SK-N-SH treated with all-trans-retinoic acid at 6 μM for 48 hours (cell line): Measurements from ENCODE around the gene KBTBD12.
"Not testable (repeated sequence)": the region's sequence is repeated elsewhere in the genome, so short reads cannot be mapped to it uniquely, and the experiment has no call there.

Source experiments
- ARNTL ChIP-seq: fragments of 450-650 bp; formaldehyde crosslinking; IDR thresholded peaks from 2 replicates; pipeline ENCODE4 v1.5.0; 2020; ENCODE audit warnings: low read depth, mild to moderate bottlenecking, moderate library complexity, borderline replicate concordance
- CSDC2 ChIP-seq: fragments of 250-450 bp; sonication (Bioruptor Pico); IDR thresholded peaks from 2 replicates; pipeline ENCODE4 v1.5.0; 2020; ENCODE audit warnings: mild to moderate bottlenecking, moderate library complexity
- ESRRG ChIP-seq: fragments of 250-450 bp; sonication (Bioruptor Pico); IDR thresholded peaks from 2 replicates; pipeline ENCODE4 v1.6.1; 2021; ENCODE audit warnings: mild to moderate bottlenecking
- ISL1 ChIP-seq: fragments of 250-450 bp; sonication (Bioruptor Pico); IDR thresholded peaks from 2 replicates; pipeline ENCODE4 v2.1.2; 2022; ENCODE audit warnings: mild to moderate bottlenecking, moderate library complexity
- PPARA ChIP-seq: fragments of 250-450 bp; sonication (Bioruptor Pico); IDR thresholded peaks from 2 replicates; pipeline ENCODE4 v1.5.0; 2020; ENCODE audit warnings: mild to moderate bottlenecking, borderline replicate concordance
- RARB ChIP-seq: fragments of 250-450 bp; sonication (Bioruptor Pico); IDR thresholded peaks from 2 replicates; pipeline ENCODE4 v1.8.0; 2021; ENCODE audit warnings: mild to moderate bottlenecking, moderate library complexity
- SNAI2 ChIP-seq: fragments of 250-450 bp; sonication (Bioruptor Pico); IDR thresholded peaks from 2 replicates; pipeline ENCODE4 v1.5.0; 2020; ENCODE audit warnings: mild to moderate bottlenecking, moderate library complexity
- ZFP3 ChIP-seq: fragments of 250-450 bp; sonication (Bioruptor Pico); IDR thresholded peaks from 2 replicates; pipeline ENCODE4 v1.5.0; 2020; ENCODE audit warnings: mild to moderate bottlenecking, moderate library complexity
- ZFP30 ChIP-seq: fragments of 450-650 bp; formaldehyde crosslinking; IDR thresholded peaks from 2 replicates; pipeline ENCODE4 v1.5.0; 2022; ENCODE audit warnings: mild to moderate bottlenecking, moderate library complexity
- ZNF8 ChIP-seq: fragments of 450-650 bp; formaldehyde crosslinking; IDR thresholded peaks from 2 replicates; pipeline ENCODE4 v1.5.0; 2020; ENCODE audit warnings: mild to moderate bottlenecking, moderate library complexity
- TF ChIP-seq, protein P1 (sequence below): fragments of 250-450 bp; sonication (Bioruptor Pico); IDR thresholded peaks from 2 replicates; pipeline ENCODE4 v1.5.1; 2021; ENCODE audit warnings: mild to moderate bottlenecking, moderate library complexity
- TF ChIP-seq, protein P2 (sequence below): fragments of 250-450 bp; sonication (Bioruptor Pico); IDR thresholded peaks from 2 replicates; pipeline ENCODE4 v1.5.0; 2020; ENCODE audit warnings: mild to moderate bottlenecking, moderate library complexity
- TF ChIP-seq, protein P3 (sequence below): fragments of 250-450 bp; sonication (Bioruptor Pico); IDR thresholded peaks from 2 replicates; pipeline ENCODE4 v1.8.0; 2020; ENCODE audit warnings: mild to moderate bottlenecking, moderate library complexity, borderline replicate concordance
- TF ChIP-seq, protein P4 (sequence below): fragments of 250-450 bp; sonication (Bioruptor Pico); IDR thresholded peaks from 2 replicates; pipeline ENCODE4 v1.8.0; 2021; ENCODE audit warnings: low read depth, mild to moderate bottlenecking, moderate library complexity, borderline replicate concordance

DNA sequence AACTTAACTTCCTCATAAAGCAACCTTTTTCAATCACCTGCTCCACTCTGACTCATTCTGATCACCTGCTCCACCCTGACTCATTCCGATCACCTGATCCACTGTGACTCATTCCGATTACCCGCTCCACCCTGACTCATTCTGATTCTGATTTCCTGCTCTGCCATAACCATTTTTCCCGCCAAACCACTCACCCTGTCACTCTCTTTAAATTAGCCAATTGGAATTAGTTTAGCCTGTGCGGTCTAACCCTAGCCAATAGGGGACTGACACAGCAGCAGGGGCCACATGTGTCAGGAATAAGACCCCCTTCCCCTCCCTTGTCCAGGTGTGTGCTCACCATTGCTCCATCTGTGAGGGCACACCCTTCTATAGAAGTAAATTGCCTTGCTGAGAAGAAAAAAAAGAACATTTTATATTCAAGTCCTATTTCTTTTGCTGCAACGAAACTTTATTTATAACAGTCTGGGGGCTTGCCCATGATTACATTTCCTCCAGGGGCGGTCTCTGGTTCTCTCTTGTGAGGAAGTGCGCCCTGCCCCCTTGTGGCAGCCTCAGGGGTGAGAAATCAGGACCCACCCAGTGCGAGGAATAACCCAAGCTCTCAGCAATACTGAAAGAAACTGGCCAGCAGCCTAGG, 24.3 kb upstream of the KBTBD12 start:
- TF ChIP-seq, protein P1, sequence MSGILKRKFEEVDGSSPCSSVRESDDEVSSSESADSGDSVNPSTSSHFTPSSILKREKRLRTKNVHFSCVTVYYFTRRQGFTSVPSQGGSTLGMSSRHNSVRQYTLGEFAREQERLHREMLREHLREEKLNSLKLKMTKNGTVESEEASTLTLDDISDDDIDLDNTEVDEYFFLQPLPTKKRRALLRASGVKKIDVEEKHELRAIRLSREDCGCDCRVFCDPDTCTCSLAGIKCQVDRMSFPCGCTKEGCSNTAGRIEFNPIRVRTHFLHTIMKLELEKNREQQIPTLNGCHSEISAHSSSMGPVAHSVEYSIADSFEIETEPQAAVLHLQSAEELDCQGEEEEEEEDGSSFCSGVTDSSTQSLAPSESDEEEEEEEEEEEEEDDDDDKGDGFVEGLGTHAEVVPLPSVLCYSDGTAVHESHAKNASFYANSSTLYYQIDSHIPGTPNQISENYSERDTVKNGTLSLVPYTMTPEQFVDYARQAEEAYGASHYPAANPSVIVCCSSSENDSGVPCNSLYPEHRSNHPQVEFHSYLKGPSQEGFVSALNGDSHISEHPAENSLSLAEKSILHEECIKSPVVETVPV: not testable (repeated sequence)
- not testable (repeated sequence) for TF ChIP-seq ARNTL (CRISPR knock-in tag); ZFP30 (CRISPR knock-in tag); ISL1; CSDC2 (CRISPR knock-in tag); RARB (CRISPR knock-in tag); PPARA (CRISPR knock-in tag); ESRRG (CRISPR knock-in tag); ZFP3 (CRISPR knock-in tag); ZNF8; SNAI2 (CRISPR knock-in tag)
- TF ChIP-seq, protein P2, sequence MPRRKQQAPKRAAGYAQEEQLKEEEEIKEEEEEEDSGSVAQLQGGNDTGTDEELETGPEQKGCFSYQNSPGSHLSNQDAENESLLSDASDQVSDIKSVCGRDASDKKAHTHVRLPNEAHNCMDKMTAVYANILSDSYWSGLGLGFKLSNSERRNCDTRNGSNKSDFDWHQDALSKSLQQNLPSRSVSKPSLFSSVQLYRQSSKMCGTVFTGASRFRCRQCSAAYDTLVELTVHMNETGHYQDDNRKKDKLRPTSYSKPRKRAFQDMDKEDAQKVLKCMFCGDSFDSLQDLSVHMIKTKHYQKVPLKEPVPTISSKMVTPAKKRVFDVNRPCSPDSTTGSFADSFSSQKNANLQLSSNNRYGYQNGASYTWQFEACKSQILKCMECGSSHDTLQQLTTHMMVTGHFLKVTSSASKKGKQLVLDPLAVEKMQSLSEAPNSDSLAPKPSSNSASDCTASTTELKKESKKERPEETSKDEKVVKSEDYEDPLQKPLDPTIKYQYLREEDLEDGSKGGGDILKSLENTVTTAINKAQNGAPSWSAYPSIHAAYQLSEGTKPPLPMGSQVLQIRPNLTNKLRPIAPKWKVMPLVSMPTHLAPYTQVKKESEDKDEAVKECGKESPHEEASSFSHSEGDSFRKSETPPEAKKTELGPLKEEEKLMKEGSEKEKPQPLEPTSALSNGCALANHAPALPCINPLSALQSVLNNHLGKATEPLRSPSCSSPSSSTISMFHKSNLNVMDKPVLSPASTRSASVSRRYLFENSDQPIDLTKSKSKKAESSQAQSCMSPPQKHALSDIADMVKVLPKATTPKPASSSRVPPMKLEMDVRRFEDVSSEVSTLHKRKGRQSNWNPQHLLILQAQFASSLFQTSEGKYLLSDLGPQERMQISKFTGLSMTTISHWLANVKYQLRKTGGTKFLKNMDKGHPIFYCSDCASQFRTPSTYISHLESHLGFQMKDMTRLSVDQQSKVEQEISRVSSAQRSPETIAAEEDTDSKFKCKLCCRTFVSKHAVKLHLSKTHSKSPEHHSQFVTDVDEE (CRISPR knock-in tag): not testable (repeated sequence)
- TF ChIP-seq, protein P3, sequence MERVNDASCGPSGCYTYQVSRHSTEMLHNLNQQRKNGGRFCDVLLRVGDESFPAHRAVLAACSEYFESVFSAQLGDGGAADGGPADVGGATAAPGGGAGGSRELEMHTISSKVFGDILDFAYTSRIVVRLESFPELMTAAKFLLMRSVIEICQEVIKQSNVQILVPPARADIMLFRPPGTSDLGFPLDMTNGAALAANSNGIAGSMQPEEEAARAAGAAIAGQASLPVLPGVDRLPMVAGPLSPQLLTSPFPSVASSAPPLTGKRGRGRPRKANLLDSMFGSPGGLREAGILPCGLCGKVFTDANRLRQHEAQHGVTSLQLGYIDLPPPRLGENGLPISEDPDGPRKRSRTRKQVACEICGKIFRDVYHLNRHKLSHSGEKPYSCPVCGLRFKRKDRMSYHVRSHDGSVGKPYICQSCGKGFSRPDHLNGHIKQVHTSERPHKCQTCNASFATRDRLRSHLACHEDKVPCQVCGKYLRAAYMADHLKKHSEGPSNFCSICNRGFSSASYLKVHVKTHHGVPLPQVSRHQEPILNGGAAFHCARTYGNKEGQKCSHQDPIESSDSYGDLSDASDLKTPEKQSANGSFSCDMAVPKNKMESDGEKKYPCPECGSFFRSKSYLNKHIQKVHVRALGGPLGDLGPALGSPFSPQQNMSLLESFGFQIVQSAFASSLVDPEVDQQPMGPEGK: not testable (repeated sequence)
- TF ChIP-seq, protein P4, sequence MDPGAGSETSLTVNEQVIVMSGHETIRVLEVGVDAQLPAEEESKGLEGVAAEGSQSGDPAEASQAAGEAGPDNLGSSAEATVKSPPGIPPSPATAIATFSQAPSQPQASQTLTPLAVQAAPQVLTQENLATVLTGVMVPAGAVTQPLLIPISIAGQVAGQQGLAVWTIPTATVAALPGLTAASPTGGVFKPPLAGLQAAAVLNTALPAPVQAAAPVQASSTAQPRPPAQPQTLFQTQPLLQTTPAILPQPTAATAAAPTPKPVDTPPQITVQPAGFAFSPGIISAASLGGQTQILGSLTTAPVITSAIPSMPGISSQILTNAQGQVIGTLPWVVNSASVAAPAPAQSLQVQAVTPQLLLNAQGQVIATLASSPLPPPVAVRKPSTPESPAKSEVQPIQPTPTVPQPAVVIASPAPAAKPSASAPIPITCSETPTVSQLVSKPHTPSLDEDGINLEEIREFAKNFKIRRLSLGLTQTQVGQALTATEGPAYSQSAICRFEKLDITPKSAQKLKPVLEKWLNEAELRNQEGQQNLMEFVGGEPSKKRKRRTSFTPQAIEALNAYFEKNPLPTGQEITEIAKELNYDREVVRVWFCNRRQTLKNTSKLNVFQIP (CRISPR knock-in tag): not testable (repeated sequence)
